OCI-LY7 (cell line): ENCODE data around the gene CRYZL1.

Experiments
- CTCF ChIP-seq: fragments of 200-600 bp; sonication (generic); conservative IDR thresholded peaks from 2 replicates; pipeline ENCODE4 v1.5.1; 2014; ENCODE audit warnings: mild to moderate bottlenecking, antibody characterized with exemption, low read length, moderate library complexity, mixed read lengths
- EZH2phosphoT487 ChIP-seq: fragments of 200-600 bp; sonication (generic); IDR thresholded peaks from 2 replicates; pipeline ENCODE4 v1.6.1; 2018; ENCODE audit warnings: low read depth, borderline replicate concordance, mild to moderate bottlenecking, mixed run types, antibody characterized with exemption, low read length, moderate library complexity, mixed read lengths

DNA sequence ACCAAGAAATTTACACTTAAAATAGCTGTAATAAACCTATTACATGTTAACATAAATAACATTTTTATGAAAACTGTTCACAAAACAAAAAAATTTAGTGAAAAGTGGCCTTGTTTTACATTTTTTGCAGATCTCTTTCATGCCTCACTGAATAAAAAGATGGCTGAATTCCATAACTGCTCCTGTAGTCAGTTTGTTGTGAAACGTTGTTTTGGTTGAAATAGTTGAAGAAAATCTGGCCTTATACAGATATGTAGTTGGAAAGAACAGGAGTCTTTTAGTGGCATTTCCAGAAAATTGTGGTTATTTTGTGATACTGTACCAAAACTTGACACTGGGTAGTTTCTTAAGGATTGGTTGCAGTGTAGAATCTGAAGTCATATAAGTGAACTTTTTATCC, 18.9 kb upstream of the CRYZL1 start:
- TF ChIP-seq CTCF = no peak
- no peak for TF ChIP-seq EZH2phosphoT487
